GM18508 (cell line): ENCODE data around the gene PLCB3.

Source experiments
- ATAC-seq: cut with Tn5 transposase; IDR thresholded peaks from one replicate; pipeline ENCODE4 v1.9.1; 2021; ENCODE audit warnings: moderate number of reproducible peaks; ENCODE audit not compliant: insufficient read depth, unreplicated experiment

PLCB3 gene

DNA sequence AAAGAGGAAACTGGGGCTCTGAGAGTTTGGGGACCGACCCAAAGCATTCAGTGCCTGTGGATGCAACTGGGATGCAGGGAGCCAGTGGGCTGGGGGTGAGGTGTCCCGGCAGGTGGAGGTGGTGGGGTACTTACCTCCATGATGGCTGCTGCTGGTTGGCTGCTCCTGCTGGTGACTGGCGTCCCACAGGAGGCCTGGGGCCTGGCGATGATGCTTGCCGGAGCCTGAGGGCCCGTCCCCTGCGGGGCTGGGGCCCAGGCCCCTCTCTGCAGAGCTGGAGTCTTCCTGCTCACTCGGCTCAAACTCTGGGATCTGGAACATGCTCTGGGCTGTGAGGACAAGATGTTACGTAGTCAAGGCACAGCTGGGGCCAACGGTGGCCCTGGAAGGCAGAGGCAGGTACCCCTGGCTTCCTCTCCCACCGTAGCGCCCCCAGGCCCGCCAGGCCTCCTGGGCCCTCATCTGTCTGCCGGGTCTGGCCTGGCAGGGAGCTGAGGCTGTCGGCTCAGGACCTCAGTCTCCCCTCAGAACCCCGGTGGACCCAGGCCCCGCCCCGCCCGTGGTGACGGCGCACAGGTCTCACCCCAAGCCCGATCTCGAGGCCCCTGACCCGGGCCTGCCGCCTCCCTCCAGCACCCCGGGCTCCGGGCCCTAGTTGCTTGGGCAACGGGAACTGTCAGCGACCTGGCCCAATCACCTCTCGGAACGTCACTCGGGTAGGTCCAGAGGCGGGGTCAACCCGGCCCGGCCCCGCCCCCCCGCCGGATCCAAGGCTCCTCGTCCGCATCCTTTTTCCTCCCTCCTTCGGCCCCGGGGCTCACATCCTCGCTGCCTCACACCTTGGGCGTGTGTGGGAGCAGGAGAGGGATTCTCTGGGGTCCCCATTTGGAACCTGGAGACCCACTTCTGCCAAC, 33.0 kb downstream of the PLCB3 start, which contains the start of gene BAD:
BAD (minus strand) TSS at position 618 of the 914 bp plus-strand sequence; CDS start at position 321, 297 bp downstream.
- no peak for ATAC-seq

DNA sequence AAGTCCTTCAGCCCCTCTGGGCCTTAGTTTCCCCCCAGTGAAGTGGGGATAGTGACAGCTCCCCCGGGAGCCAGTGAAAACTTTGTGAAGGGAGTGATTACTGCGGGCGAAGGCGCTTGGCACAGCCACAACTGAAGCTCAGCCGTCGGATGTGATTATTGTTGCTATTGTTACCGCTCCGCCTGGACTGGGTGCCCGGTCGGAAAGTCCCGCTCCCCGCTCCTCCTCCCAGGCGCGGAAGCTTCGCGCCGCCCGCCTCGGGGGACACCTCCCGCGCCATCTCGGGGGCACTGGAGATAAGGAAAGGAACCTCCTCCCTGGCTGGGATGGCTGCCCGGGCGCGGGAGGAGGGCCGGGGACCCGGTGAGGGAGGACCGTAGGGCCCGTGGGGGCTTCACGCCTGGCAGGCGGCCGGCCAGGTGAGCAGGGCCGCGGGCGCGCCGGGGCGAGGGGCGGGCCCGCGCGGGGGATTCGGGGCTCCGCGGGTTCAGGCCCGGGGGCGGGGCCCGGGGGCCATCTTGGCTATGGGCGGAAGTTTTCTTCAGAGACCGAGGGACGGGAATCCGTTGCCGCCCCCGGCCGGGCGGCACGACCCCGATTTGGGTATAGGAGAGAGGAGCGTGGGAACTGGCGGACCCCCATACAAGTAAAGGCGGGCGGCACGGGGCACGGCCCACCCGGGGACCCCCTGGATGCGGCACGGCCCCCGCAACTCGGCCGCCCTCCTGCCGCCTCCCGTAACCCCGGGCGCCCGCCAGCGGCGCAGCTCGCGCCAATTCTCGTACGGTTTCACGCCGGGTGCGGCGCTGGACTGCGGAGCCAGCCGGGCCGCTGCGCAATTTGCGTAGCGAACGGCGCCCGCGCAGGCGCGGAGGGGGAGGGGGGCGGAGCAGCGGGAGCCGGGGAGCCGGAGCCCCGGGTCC, 33.9 kb downstream of the PLCB3 start, which contains the start of gene GPR137:
GPR137 (plus strand) TSS at position 887 of the 923 bp plus-strand sequence. CDS start 677 bp downstream, outside the sequence.
- ATAC-seq = no peak

GRCh38 chr11:64285885-64286800, 34.8 kb downstream of the PLCB3 start:
- ATAC-seq = no peak

DNA sequence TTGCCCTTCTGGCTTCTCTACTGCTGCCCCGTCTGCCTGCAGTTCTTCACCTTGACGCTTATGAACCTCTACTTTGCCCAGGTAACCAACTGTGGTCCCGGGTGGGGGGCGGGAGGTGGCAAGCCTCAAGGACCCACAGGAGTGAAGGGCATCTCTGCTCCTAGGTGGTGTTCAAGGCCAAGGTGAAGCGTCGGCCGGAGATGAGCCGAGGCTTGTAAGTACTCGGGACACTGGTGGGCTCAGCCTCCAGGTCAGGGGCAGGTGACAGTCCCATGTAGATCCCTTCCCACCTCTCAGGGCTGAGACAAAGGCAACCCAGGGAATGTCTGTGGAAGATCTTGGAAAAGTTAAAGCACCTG, 35.5 kb downstream of the PLCB3 start:
- no peak for ATAC-seq

DNA sequence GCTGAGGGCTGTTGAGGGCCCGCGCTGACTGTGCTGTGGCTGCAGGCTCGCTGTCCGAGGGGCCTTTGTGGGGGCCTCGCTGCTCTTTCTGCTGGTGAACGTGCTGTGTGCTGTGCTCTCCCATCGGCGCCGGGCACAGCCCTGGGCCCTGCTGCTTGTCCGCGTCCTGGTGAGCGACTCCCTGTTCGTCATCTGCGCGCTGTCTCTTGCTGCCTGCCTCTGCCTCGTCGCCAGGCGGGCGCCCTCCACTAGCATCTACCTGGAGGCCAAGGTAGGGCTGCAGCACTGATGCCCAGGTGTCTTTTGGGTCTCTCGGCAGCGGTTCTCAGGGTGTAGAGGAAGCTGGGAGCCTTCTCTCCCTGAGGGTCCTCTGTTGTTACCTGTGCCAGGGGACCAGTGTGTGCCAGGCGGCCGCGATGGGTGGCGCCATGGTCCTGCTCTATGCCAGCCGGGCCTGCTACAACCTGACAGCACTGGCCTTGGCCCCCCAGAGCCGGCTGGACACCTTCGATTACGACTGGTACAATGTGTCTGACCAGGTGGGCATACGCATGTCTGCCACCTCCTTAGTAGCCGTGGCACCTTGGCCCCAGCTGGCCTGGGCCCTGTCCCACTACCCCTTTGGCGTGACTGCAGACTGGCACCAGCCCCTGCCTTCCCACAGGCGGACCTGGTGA, 36.5 kb downstream of the PLCB3 start:
- no peak for ATAC-seq

GRCh38 chr11:64288353-64288750, 37.0 kb downstream of the PLCB3 start:
- ATAC-seq = no peak

- ATAC-seq = no peak
Measured at GRCh38 chr11:64289002-64289564, 37.8 kb downstream of the PLCB3 start.

DNA sequence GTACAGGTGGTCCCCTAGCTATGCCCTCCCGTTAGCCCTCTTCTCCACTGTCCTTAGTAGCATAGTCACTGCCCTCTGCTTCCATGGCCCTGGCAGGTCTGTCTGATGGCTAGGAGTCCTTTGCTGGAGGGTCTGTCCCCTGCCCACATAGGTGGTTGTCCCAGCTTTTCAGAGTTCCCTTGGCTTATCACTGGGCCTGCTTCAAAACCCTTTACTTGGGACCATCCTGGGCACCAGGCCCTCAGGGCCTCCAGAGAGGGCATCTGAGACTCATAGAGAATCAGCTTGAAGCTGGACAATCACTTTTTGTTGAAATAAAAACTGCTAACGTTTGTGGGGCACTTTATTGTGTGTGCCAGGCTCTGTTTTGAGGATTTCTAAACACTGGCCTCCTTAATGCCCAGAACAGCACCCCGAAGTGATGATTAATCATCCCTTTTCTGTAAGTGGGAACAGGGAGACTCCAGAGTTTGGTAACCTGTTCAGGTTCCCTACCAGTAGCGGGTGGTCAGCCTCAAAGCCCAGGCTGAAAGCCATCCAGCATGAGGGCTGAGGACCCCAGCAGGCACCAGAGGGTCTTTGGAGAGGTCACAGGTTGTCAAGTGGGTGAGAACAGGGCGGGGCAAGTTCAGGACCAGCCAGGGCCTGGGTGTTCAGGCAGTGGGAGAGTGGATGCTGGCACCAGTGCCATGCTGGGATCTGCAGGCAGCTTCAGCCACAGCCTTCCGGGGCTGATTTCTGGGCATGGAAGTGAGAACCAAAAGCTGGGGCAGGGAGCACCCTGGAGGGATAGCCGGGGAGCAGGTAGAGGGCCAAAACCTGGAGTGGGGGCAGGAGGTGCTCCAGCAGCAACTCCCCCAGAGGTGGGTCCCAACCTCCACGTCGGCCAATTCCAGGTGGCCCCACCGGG, 39.3 kb downstream of the PLCB3 start:
- ATAC-seq = no peak

DNA sequence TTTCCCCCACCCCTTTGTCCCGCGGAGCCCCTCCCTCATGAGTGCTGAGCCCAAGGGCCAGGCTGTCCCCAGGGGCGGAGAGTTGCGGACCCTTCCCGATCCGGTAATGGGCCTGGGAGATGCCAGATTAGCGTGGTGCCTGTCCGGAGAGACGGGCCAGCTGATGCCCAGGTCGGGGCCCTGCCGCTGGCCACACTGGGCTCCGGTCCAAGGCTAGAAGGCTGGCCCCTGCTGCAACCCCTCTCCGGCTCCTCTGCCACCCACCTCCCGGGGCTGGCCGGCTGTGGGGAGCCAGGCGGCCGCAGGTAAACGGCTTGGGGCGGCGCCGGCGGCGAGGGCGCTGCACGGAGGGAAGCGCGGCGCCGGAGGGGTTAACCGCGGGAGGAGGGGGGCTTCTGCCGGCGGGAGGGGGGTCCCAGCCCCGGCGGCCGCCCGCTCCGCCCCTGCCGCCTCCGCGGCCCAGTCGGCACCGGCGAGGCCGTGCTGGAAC, 40.0 kb downstream of the PLCB3 start, which contains the start of gene KCNK4:
KCNK4 (plus strand) TSS at position 41 of the 490 bp plus-strand sequence. CDS start 1,717 bp downstream, outside the sequence.
- no peak for ATAC-seq

GRCh38 chr11:64291752-64292459, 40.6 kb downstream of the PLCB3 start:
- no peak for ATAC-seq

DNA sequence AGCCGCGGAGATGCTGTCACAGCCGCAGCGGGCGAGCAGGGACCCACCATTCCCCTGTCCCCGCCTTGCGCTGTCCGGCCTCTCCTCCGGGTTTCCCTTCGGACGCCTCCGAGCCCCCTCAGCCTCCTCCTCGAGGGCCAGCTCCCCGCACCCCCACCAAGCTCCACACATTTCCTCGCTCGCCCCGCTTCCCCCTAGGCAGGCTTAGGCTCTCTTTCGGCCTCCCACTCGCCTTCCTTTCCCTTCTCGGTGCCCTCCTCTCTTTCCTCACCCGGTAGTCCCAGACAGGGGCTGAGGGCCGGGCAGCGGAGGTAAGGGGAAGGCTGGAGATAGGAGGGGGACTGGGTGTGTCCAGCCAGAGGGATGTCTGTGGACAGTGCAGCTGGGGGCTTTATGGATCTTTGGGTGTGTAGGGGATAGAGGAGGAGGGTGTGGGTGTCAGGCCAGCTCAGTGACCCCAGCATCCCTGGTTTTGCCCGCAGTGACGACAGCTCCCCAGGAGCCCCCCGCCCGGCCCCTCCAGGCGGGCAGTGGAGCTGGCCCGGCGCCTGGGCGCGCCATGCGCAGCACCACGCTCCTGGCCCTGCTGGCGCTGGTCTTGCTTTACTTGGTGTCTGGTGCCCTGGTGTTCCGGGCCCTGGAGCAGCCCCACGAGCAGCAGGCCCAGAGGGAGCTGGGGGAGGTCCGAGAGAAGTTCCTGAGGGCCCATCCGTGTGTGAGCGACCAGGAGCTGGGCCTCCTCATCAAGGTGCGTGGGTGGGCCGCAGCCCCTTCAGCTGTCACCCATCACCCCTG, 41.3 kb downstream of the PLCB3 start:
- ATAC-seq = no peak

GRCh38 chr11:64294774-64295173, 43.4 kb downstream of the PLCB3 start:
- ATAC-seq = no peak

- ATAC-seq = no peak
Measured at GRCh38 chr11:64295760-64296159, 44.4 kb downstream of the PLCB3 start.

DNA sequence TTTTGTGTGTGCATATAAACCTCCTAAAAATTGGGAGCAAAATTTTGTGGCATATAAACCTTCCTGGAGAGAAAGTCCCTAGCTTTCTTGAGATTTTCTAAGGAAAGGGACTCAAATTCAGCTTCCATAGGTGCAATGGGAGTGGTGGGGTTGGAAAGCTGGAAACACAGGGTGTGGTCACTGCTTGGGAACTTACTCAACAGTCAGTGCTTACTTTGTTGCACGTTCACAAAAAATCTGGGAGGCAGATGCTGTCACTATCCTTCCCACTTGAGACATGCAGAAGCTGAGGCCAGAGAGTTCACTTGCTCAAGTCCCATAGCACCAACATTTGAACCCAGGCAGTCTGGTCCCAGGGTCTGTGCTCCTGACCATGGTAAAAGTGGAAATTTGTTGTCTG, 44.9 kb downstream of the PLCB3 start:
- ATAC-seq = no peak

- no peak for ATAC-seq
Measured at GRCh38 chr11:64296830-64297698, 45.7 kb downstream of the PLCB3 start.
